Stomach (tissue), 9 donors: Measurements from ENCODE around the gene TPD52L1. TPM values are rescaled to one million over a fixed set of nuclear protein-coding genes. Genes with fewer than 3 reads are reported as not detected.

Experiments used
- DNase-seq, 2 donors: peaks; one replicate each; pipeline versions ENCODE4 v3.0.0 to v3.0.0-alpha.2; 2013 to 2019
- H3K27ac ChIP-seq, 5 donors: fragments of 200-600 bp in 4 of 5; sonication (generic) in 4 of 5; one replicate each; pipeline ENCODE4 v1.5.1; 2013 to 2019; ENCODE audit warnings: mild to moderate bottlenecking in 1 of 5, moderate library complexity in 1 of 5
- H3K27me3 ChIP-seq, 3 donors: fragments of 200-600 bp; sonication (generic); one replicate each; pipeline ENCODE4 v1.5.1; 2017 to 2019; ENCODE audit warnings: mixed run types in 1 of 3
- H3K36me3 ChIP-seq, 4 donors: fragments of 200-600 bp; sonication (generic); 1 replicate in 3 of 4; 2 replicates in 1 of 4; pipeline ENCODE4 v1.5.1; 2016 to 2019
- H3K4me1 ChIP-seq, 4 donors: fragments of 200-600 bp; sonication (generic); one replicate each; pipeline ENCODE4 v1.5.1; 2016 to 2019
- H3K4me3 ChIP-seq, 4 donors: fragments of 200-600 bp; sonication (generic) in 3 of 4; one replicate each; pipeline ENCODE4 v1.5.1; 2016 to 2019; ENCODE audit warnings: mild to moderate bottlenecking in 1 of 4
- H3K9me3 ChIP-seq, 4 donors: fragments of 200-600 bp; sonication (generic); one replicate each; pipeline ENCODE4 v1.5.1; 2016 to 2019
- CTCF ChIP-seq, 7 experiments: fragments of 450-650 bp in 4 of 7; fragments of 200-600 bp in 3 of 7; sonication (generic) in 3 of 7; IDR thresholded peaks; one replicate each; pipeline ENCODE4 v1.5.1; 2016 to 2019; ENCODE audit warnings: antibody characterized with exemption in 7 of 7, control low read depth in 2 of 7, mild to moderate bottlenecking in 1 of 7
- EP300 ChIP-seq: sonication (generic); formaldehyde crosslinking; IDR thresholded peaks from one replicate; pipeline ENCODE4 v1.6.1; 2017; ENCODE audit warnings: antibody characterized with exemption
- POLR2A ChIP-seq, 4 donors: fragments of 450-650 bp; IDR thresholded peaks; one replicate each; pipeline ENCODE4 v1.6.1; 2016; ENCODE audit warnings: antibody characterized with exemption in 4 of 4, control low read depth in 2 of 4, mild to moderate bottlenecking in 1 of 4, moderate library complexity in 1 of 4
- POLR2AphosphoS5 ChIP-seq, 3 donors: sonication (generic); formaldehyde crosslinking; IDR thresholded peaks; one replicate each; pipeline ENCODE4 v1.6.1; 2016; ENCODE audit warnings: antibody characterized with exemption in 3 of 3
- WGBS, 5 donors: extraction: QIAGEN DNeasy Blood & Tissue Kit in 3 of 5; methylation state at CpG; one replicate each; pipeline versions ENCODE4 v1.1.5 to v1.1.7; 2013 to 2018; 5-methylcytosine and 5-hydroxymethylcytosine counted together
- intact Hi-C: fragments of 100-400 bp; cut with DNase I; formaldehyde crosslinking; loops from one replicate; pipeline ENCODE4 v1.15.1; 2023; ENCODE audit warnings: low total_unique reads
- polyA plus RNA-seq, 3 donors: library from polyadenylated mRNA; stranded (reverse); fragments of 200-250 nt; gene quantifications; one replicate each; pipeline ENCODE4 v1.2.3, GENCODE V29; 2013
- total RNA-seq, 5 donors: library from RNA; depleted of rRNA; stranded (reverse); fragments of >200 nt; gene quantifications; one replicate each; pipeline versions ENCODE4 v1.1.0 to v1.2.3, GENCODE V29; 2014 to 2016
- donor health status: healthy with polysubstance abuse.
- donor health status: Bipolar disorder and iron deficiency.
- donor health status: healthy.

Gene TPD52L1
- total and polyA plus RNA-seq, 8 donors = 14.8 to 102 (median 78.9) TPM

DNA sequence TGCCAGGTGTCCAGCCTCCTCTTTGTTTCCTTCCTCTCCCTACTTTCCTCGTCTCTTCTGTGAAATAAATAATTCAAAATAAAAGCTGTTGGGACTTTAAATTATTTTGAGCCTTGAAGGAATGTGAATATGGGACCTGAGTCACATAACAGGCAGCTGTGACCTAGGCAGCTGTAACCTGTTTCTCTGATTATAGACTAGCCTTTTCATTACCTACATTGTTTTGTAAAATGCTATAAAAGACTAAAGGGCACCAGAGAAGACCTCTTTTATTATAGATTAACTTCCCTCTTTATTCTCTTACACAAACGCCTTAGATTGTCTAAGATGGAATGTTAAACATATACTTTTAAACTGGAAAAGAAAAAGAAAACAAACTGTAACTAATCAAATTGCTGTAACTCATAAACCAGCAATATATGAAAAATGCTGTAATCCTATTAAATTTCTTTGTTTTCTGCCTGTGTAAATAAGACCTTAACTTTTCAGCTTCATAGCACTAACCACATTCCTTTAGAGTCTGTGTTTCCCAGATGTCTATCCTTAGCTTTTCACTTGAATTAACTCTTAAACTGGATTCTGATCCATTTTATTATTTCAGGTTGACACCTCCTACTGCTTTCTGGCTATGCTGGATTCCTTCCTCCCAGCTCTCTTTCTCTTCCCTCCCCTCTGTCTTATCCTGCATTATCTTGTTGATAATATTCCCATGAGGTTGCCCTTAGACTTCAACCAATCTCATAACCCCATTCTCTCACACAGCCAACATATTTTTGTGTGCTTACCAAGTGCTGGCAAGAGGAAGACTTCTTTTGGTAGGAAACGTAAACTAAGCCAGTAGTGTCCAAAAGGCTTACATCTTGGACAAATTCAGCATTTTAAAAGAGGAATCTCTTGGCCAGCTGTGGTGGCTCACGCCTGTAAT lies 69.2 kb downstream of the TPD52L1 start:
- no peaks in the 10 kb centered on the region for H3K9me3 ChIP-seq
- peak overlapping the region in 2 of 5 donors; percentile 19 to 49 for H3K27ac ChIP-seq
- WGBS, 5 donors = 34 to 52% (median 39%) methylated on average over 4 of the region's 4 CpGs
- no peaks in the 10 kb centered on the region for H3K36me3 ChIP-seq
- peaks cover 8 to 39% (median 25%) of the 10 kb centered on the region in 4 donors for H3K4me1 ChIP-seq
- H3K4me3 ChIP-seq = no peak overlapping the region
- no peaks in the 10 kb centered on the region for H3K27me3 ChIP-seq
- no peak for DNase-seq
- TF ChIP-seq POLR2AphosphoS5 (IDR thresholded peaks at IDR 0.05) (no peak), POLR2A (IDR thresholded peaks at IDR 0.05) (no peak), EP300 (no peak), CTCF (IDR thresholded peaks at IDR 0.05) (no peak)
- intact Hi-C loops = no loop called here

GRCh38 chr6:125224231-125224861 lies 70.8 kb downstream of the TPD52L1 start:
- H3K4me3 ChIP-seq = no peak overlapping the region
- no peaks in the 10 kb centered on the region for H3K9me3 ChIP-seq
- no peaks in the 10 kb centered on the region for H3K27me3 ChIP-seq
- WGBS, 5 donors = 56 to 73% (median 62%) methylated on average over 3 of the region's 3 CpGs
- no peak for DNase-seq
- TF ChIP-seq POLR2A (IDR thresholded peaks at IDR 0.05) (no peak), POLR2AphosphoS5 (IDR thresholded peaks at IDR 0.05) (no peak), EP300 (no peak), CTCF (IDR thresholded peaks at IDR 0.05) (no peak)
- H3K36me3 ChIP-seq = no peaks in the 10 kb centered on the region
- H3K4me1 ChIP-seq = peaks cover 8 to 39% (median 25%) of the 10 kb centered on the region in 4 donors
- intact Hi-C loops = no loop called here
- peak overlapping the region in 2 of 5 donors; percentile 24 to 43 for H3K27ac ChIP-seq

GRCh38 chr6:125227244-125227643 lies 73.7 kb downstream of the TPD52L1 start:
- no peaks in the 10 kb centered on the region for H3K27me3 ChIP-seq
- H3K36me3 ChIP-seq = no peaks in the 10 kb centered on the region
- TF ChIP-seq CTCF (IDR thresholded peaks at IDR 0.05) (no peak), POLR2AphosphoS5 (IDR thresholded peaks at IDR 0.05) (no peak), EP300 (no peak), POLR2A (IDR thresholded peaks at IDR 0.05) (no peak)
- H3K4me3 ChIP-seq = no peak overlapping the region
- peaks cover 8 to 24% (median 17%) of the 10 kb centered on the region in 4 donors for H3K4me1 ChIP-seq
- 92 to 95% (median 94%) methylated on average over 6 of the region's 6 CpGs for WGBS, 5 donors
- no peak overlapping the region for H3K27ac ChIP-seq
- no peaks in the 10 kb centered on the region for H3K9me3 ChIP-seq
- no peak for DNase-seq
- intact Hi-C loops = no loop called here

GRCh38 chr6:125228981-125229479 lies 75.5 kb downstream of the TPD52L1 start:
- Histone ChIP-seq H3K27me3 (no peaks in the 10 kb centered on the region), H3K4me1 (peaks cover 0 to 12% (median 8%) of the 10 kb centered on the region in 4 donors), H3K9me3 (no peaks in the 10 kb centered on the region), H3K27ac (no peak overlapping the region), H3K4me3 (no peak overlapping the region), H3K36me3 (no peaks in the 10 kb centered on the region)
- intact Hi-C loops = no loop called here
- 65 to 88% (median 77%) methylated on average over 6 of the region's 6 CpGs for WGBS, 5 donors
- TF ChIP-seq EP300 = no peak
- no peak for TF ChIP-seq POLR2AphosphoS5 (IDR thresholded peaks at IDR 0.05)
- no peak for DNase-seq
